Adrenal gland (tissue), 12 donors: Measurements from ENCODE around the gene CFAP99. TPM values are rescaled to one million over a fixed set of nuclear protein-coding genes. Genes with fewer than 3 reads are reported as not detected.

Experiments used
- DNase-seq, 7 donors: peaks; one replicate each; pipeline ENCODE4 v3.0.0-alpha.2; 2019 to 2020
- H3K27ac ChIP-seq, 5 donors: fragments of 200-600 bp; sonication (generic) in 4 of 5; 1 replicate in 3 of 5; 2 replicates in 2 of 5; pipeline versions ENCODE4 v1.5.1 to v1.8.0; 2016 to 2020; ENCODE audit warnings: mild to moderate bottlenecking in 1 of 5
- H3K27me3 ChIP-seq: fragments of 200-600 bp; 2 replicates; pipeline ENCODE4 v1.8.0; 2021
- H3K36me3 ChIP-seq, 2 donors: fragments of 200-600 bp; replicated peaks in 1 of 2; 1 replicate in 1 of 2; 2 replicates in 1 of 2; pipeline versions ENCODE4 v1.5.1 to v1.8.0; 2018 to 2022
- H3K4me1 ChIP-seq, 2 donors: fragments of 200-600 bp; replicated peaks in 1 of 2; 1 replicate in 1 of 2; 2 replicates in 1 of 2; pipeline versions ENCODE4 v1.5.1 to v1.8.0; 2018 to 2021
- H3K4me3 ChIP-seq, 4 donors: fragments of 200-600 bp; sonication (generic) in 3 of 4; one replicate each; pipeline ENCODE4 v1.5.1; 2016 to 2018
- H3K9me3 ChIP-seq, 3 donors: fragments of 200-600 bp; sonication (generic) in 1 of 3; replicated peaks in 1 of 3; 1 replicate in 2 of 3; 2 replicates in 1 of 3; pipeline versions ENCODE4 v1.5.1 to v1.8.0; 2016 to 2021
- CTCF ChIP-seq, 6 experiments: fragments of 450-650 bp in 4 of 6; fragments of 200-600 bp in 2 of 6; sonication (generic) in 1 of 6; IDR thresholded peaks; 1 replicate in 5 of 6; 2 replicates in 1 of 6; pipeline versions ENCODE4 v1.5.1 to v1.8.0; 2016 to 2021; ENCODE audit warnings: antibody characterized with exemption in 6 of 6, mild to moderate bottlenecking in 2 of 6, moderate library complexity in 1 of 6
- POLR2A ChIP-seq, 2 donors: fragments of 450-650 bp; IDR thresholded peaks; one replicate each; pipeline ENCODE4 v1.6.1; 2017; ENCODE audit warnings: antibody characterized with exemption in 2 of 2, mild to moderate bottlenecking in 2 of 2, moderate library complexity in 1 of 2
- WGBS, 4 donors: extraction: QIAGEN DNeasy Blood & Tissue Kit in 2 of 4; methylation state at CpG; one replicate each; pipeline versions ENCODE4 v1.1.5 to v1.1.7; 2013 to 2017; 5-methylcytosine and 5-hydroxymethylcytosine counted together
- intact Hi-C, 2 donors: fragments of 100-400 bp; cut with DNase I; formaldehyde crosslinking; loops; one replicate each; pipeline versions ENCODE4 v1.14.1 to v1.15.0; 2022 to 2023
- polyA plus RNA-seq, 3 donors: library from polyadenylated mRNA; stranded (reverse); fragments of 200-250 nt in 2 of 3; fragments of 350-450 nt in 1 of 3; fragmentation: Illumina TruSeq in 1 of 3; extraction: RNeasy Lipid Tissue Mini Kit (QIAGEN cat#74804) in 1 of 3; gene quantifications; one replicate each; pipeline ENCODE4 v1.2.3, GENCODE V29; 2013 to 2014
- total RNA-seq, 9 donors: library from RNA; depleted of rRNA in 4 of 9; stranded (reverse); fragments of >200 nt in 4 of 9; fragments of 120-200 nt in 1 of 9; fragmentation: NEBNext Ultra II Directional in 1 of 9; extraction: Animal tissue kit (Norgen Biotek cat#: 25700) in 1 of 9; gene quantifications; one replicate each; pipeline versions ENCODE4 v1.1.0 to v1.2.4, GENCODE V29; 2013 to 2023
- donor health status: healthy with polysubstance abuse.
- donor health status: Bipolar disorder and iron deficiency.
- donor health status: DM: yes; HTN: yes; CAD: no.
- donor health status: DM: no; HTN: no; CAD: no.
- donor health status: DM: no; HTN: no; CAD: no.
- donor health status: DM: yes; HTN: yes; CAD: no.

The CFAP99 gene
- total and polyA plus RNA-seq, 12 donors: 0.18 to 5.0 (median 3.2) TPM

- H3K36me3 ChIP-seq: no peaks in the 10 kb centered on the region
- DNase-seq: no peak
- H3K4me3 ChIP-seq: no peak overlapping the region
- intact Hi-C loops: no loop called here
- H3K27ac ChIP-seq: no peak overlapping the region
- WGBS, 4 donors: 80 to 88% (median 85%) methylated on average over 6 of the region's 6 CpGs
- H3K4me1 ChIP-seq: no peaks in the 10 kb centered on the region
- TF ChIP-seq POLR2A (IDR thresholded peaks at IDR 0.05) (no peak), CTCF (IDR thresholded peaks at IDR 0.05) (no peak)
- H3K27me3 ChIP-seq: no peaks in the 10 kb centered on the region
- no peaks in the 10 kb centered on the region for H3K9me3 ChIP-seq
Observed at GRCh38 chr4:2384245-2384644, 34.5 kb upstream of the CFAP99 start.

GRCh38 chr4:2385516-2385915 lies 33.2 kb upstream of the CFAP99 start:
- no peak overlapping the region for H3K4me3 ChIP-seq
- DNase-seq: no peak
- H3K9me3 ChIP-seq: no peaks in the 10 kb centered on the region
- H3K36me3 ChIP-seq: no peaks in the 10 kb centered on the region
- WGBS, 4 donors: 87 to 92% (median 89%) methylated on average over 7 to 8 of the region's 8 CpGs
- H3K27ac ChIP-seq: no peak overlapping the region
- no peak for TF ChIP-seq POLR2A (IDR thresholded peaks at IDR 0.05)
- TF ChIP-seq CTCF (IDR thresholded peaks at IDR 0.05): no peak
- no peaks in the 10 kb centered on the region for H3K27me3 ChIP-seq
- intact Hi-C loops: no loop called here
- no peaks in the 10 kb centered on the region for H3K4me1 ChIP-seq

- no peaks in the 10 kb centered on the region for H3K27me3 ChIP-seq
- H3K4me3 ChIP-seq: no peak overlapping the region
- no peak for DNase-seq
- H3K9me3 ChIP-seq: no peaks in the 10 kb centered on the region
- intact Hi-C loops: no loop called here
- TF ChIP-seq POLR2A (IDR thresholded peaks at IDR 0.05) (no peak), CTCF (IDR thresholded peaks at IDR 0.05) (no peak)
- no peaks in the 10 kb centered on the region for H3K36me3 ChIP-seq
- 93 to 100% (median 95%) methylated on average over 1 to 19 of the region's 19 CpGs for WGBS, 4 donors
- no peaks in the 10 kb centered on the region for H3K4me1 ChIP-seq
- no peak overlapping the region for H3K27ac ChIP-seq
Observed at GRCh38 chr4:2386717-2387116, 32.0 kb upstream of the CFAP99 start.

- Histone ChIP-seq H3K4me3 (no peak overlapping the region), H3K9me3 (no peaks in the 10 kb centered on the region), H3K27ac (no peak overlapping the region), H3K27me3 (no peaks in the 10 kb centered on the region), H3K36me3 (no peaks in the 10 kb centered on the region), H3K4me1 (no peaks in the 10 kb centered on the region)
- no peak for TF ChIP-seq POLR2A (IDR thresholded peaks at IDR 0.05)
- TF ChIP-seq CTCF (IDR thresholded peaks at IDR 0.05): no peak
- WGBS, 4 donors: 90 to 94% (median 91%) methylated on average over 11 to 17 of the region's 17 CpGs
- no peak for DNase-seq
- intact Hi-C loops: no loop called here
Observed at GRCh38 chr4:2387218-2387617, 31.5 kb upstream of the CFAP99 start.
